Hepatocyte (in vitro differentiated cells): Measurements from ENCODE around the gene ERG. TPM values are rescaled to one million over a fixed set of nuclear protein-coding genes. Genes with fewer than 3 reads are reported as not detected.

ENCODE experiments used
- DNase-seq: peaks from one replicate; pipeline ENCODE4 v3.0.0-alpha.2; 2016; ENCODE audit warnings: low spot score
- H2AFZ ChIP-seq: fragments of 200-600 bp; sonication (generic); 2 replicates; pipeline ENCODE4 v1.6.0; 2016; ENCODE audit warnings: antibody characterized with exemption, mild to moderate bottlenecking
- H3K27ac ChIP-seq: fragments of 200-600 bp; sonication (generic); 2 replicates; pipeline ENCODE4 v1.5.1; 2016; ENCODE audit warnings: mild to moderate bottlenecking
- H3K27me3 ChIP-seq: fragments of 200-600 bp; sonication (generic); 2 replicates; pipeline ENCODE4 v1.6.1; 2016
- H3K36me3 ChIP-seq: fragments of 200-600 bp; sonication (generic); replicated peaks from 2 replicates; pipeline ENCODE4 v1.5.1; 2016; ENCODE audit warnings: low read depth; ENCODE audit not compliant: insufficient read depth
- H3K4me1 ChIP-seq: fragments of 200-600 bp; sonication (generic); 2 replicates; pipeline ENCODE4 v1.5.1; 2016; ENCODE audit warnings: mild to moderate bottlenecking, moderate library complexity; ENCODE audit not compliant: insufficient read depth
- H3K4me2 ChIP-seq: fragments of 200-600 bp; sonication (generic); 2 replicates; pipeline ENCODE4 v1.6.0; 2016
- H3K4me3 ChIP-seq: fragments of 200-600 bp; sonication (generic); 2 replicates; pipeline ENCODE4 v1.5.1; 2016; ENCODE audit warnings: mild to moderate bottlenecking
- H3K79me2 ChIP-seq: fragments of 200-600 bp; sonication (generic); 2 replicates; pipeline ENCODE4 v1.6.0; 2017; ENCODE audit warnings: mild to moderate bottlenecking
- H3K9me2 ChIP-seq: fragments of 200-600 bp; sonication (generic); replicated peaks from 2 replicates; pipeline ENCODE4 v1.6.0; 2017; ENCODE audit warnings: mild to moderate bottlenecking; ENCODE audit not compliant: insufficient read depth
- H3K9me3 ChIP-seq: fragments of 200-600 bp; sonication (generic); 2 replicates; pipeline ENCODE4 v1.5.1; 2016; ENCODE audit warnings: low read depth, mild to moderate bottlenecking
- H4K20me1 ChIP-seq: fragments of 200-600 bp; sonication (generic); 2 replicates; pipeline ENCODE4 v1.6.0; 2016; ENCODE audit warnings: mild to moderate bottlenecking; ENCODE audit not compliant: insufficient read depth, poor library complexity, severe bottlenecking
- CTCF ChIP-seq: fragments of 200-600 bp; sonication (generic); IDR thresholded peaks from 2 replicates; pipeline ENCODE4 v1.5.1; 2016; ENCODE audit warnings: antibody characterized with exemption, mild to moderate bottlenecking; ENCODE audit not compliant: poor library complexity
- EZH2 ChIP-seq: fragments of 200-600 bp; sonication (generic); IDR thresholded peaks from 2 replicates; pipeline ENCODE4 v1.6.1; 2016; ENCODE audit warnings: antibody characterized with exemption, mild to moderate bottlenecking, borderline replicate concordance
- EZH2phosphoT487 ChIP-seq: fragments of 200-600 bp; sonication (generic); IDR thresholded peaks from one replicate; pipeline ENCODE4 v1.6.1; 2018; ENCODE audit warnings: antibody characterized with exemption, mild to moderate bottlenecking, low read depth, moderate library complexity; ENCODE audit not compliant: unreplicated experiment, severe bottlenecking
- WGBS: methylation state at CpG from one replicate; pipeline ENCODE4 v1.1.6; 2016; ENCODE audit warnings: low lambda C conversion rate; ENCODE audit errors: missing lambda C conversion rate; 5-methylcytosine and 5-hydroxymethylcytosine counted together
- polyA plus RNA-seq: library from polyadenylated mRNA; unstranded; fragments of >200 nt; fragmentation: Nextera tagmentation; extraction: Ambion mirVana; gene quantifications from 2 replicates; pipeline ENCODE4 v1.2.1, GENCODE V29; 2016
- total RNA-seq: library from RNA; depleted of rRNA; stranded (reverse); fragments of >200 nt; gene quantifications from 2 replicates; pipeline ENCODE4 v1.2.3, GENCODE V29; 2014

Gene ERG
- total and polyA plus RNA-seq, 2 experiments from 2014 or later: 2.5 to 5.1 TPM

GRCh38 chr21:38410466-38410865, 87.8 kb downstream of the ERG start:
- Histone ChIP-seq H3K4me1 (no peaks in the 10 kb centered on the region), H3K4me3 (no peak overlapping the region), H3K79me2 (no peaks in the 10 kb centered on the region), H3K9me3 (no peaks in the 10 kb centered on the region), H3K9me2 (no peaks in the 10 kb centered on the region), H3K27me3 (no peaks in the 10 kb centered on the region), H3K4me2 (no peak overlapping the region), H2AFZ (no peak overlapping the region), H3K27ac (peak overlapping the region; percentile 7), H4K20me1 (no peaks in the 10 kb centered on the region), H3K36me3 (no peaks in the 10 kb centered on the region)
- WGBS: 69% methylated on average over 1 of the region's 1 CpG
- TF ChIP-seq EZH2phosphoT487: no peak
- no peak for TF ChIP-seq EZH2
- TF ChIP-seq CTCF: no peak
- no peak for DNase-seq

- Histone ChIP-seq H2AFZ (no peak overlapping the region), H3K36me3 (no peaks in the 10 kb centered on the region), H3K27me3 (no peaks in the 10 kb centered on the region), H3K79me2 (no peaks in the 10 kb centered on the region), H3K9me3 (no peaks in the 10 kb centered on the region), H3K27ac (no peak overlapping the region), H3K4me2 (no peak overlapping the region), H4K20me1 (no peaks in the 10 kb centered on the region), H3K4me3 (no peak overlapping the region), H3K9me2 (no peaks in the 10 kb centered on the region), H3K4me1 (no peaks in the 10 kb centered on the region)
- TF ChIP-seq EZH2 (no peak), EZH2phosphoT487 (no peak), CTCF (no peak)
- WGBS: 74% methylated on average over 3 of the region's 3 CpGs
- DNase-seq: no peak
These were observed 88.4 kb downstream of the ERG start for GRCh38 chr21:38409907-38410306.

- Histone ChIP-seq H3K79me2 (no peaks in the 10 kb centered on the region), H3K4me1 (no peaks in the 10 kb centered on the region), H4K20me1 (no peaks in the 10 kb centered on the region), H3K9me3 (no peaks in the 10 kb centered on the region), H3K27me3 (no peaks in the 10 kb centered on the region), H3K4me2 (no peak overlapping the region), H3K4me3 (no peak overlapping the region), H3K36me3 (no peaks in the 10 kb centered on the region), H3K27ac (no peak overlapping the region), H2AFZ (no peak overlapping the region), H3K9me2 (no peaks in the 10 kb centered on the region)
- TF ChIP-seq EZH2phosphoT487 (no peak), CTCF (no peak), EZH2 (no peak)
- no peak for DNase-seq
- WGBS: 82% methylated on average over 9 of the region's 9 CpGs
These were observed 94.1 kb downstream of the ERG start for GRCh38 chr21:38404177-38404576.

GRCh38 chr21:38402795-38403194, 95.5 kb downstream of the ERG start:
- Histone ChIP-seq H3K4me3 (no peak overlapping the region), H3K79me2 (no peaks in the 10 kb centered on the region), H3K4me2 (no peak overlapping the region), H3K9me2 (no peaks in the 10 kb centered on the region), H3K4me1 (no peaks in the 10 kb centered on the region), H3K27me3 (no peaks in the 10 kb centered on the region), H2AFZ (no peak overlapping the region), H3K27ac (no peak overlapping the region), H4K20me1 (no peaks in the 10 kb centered on the region), H3K9me3 (no peaks in the 10 kb centered on the region), H3K36me3 (no peaks in the 10 kb centered on the region)
- WGBS: 76% methylated on average over 6 of the region's 6 CpGs
- DNase-seq: no peak
- TF ChIP-seq EZH2 (no peak), CTCF (no peak), EZH2phosphoT487 (no peak)
